H1 (cell line): Measurements from ENCODE around the gene DNAI1.

Source experiments
- JUN ChIP-seq: IDR thresholded peaks from 2 replicates; pipeline ENCODE4 v1.6.1; 2011; ENCODE audit warnings: low read depth, mild to moderate bottlenecking, improper control_type of control experiment, low read length
- PHF8 ChIP-seq: fragments of 200-600 bp; sonication (generic); conservative IDR thresholded peaks from 2 replicates; pipeline ENCODE4 v1.7.1; 2012; ENCODE audit warnings: low read depth, mild to moderate bottlenecking, inconsistent platforms, low read length, moderate library complexity
- POLR2A ChIP-seq, 2 experiments: IDR thresholded peaks; 1 replicate in 1 of 2; 2 replicates in 1 of 2; pipeline ENCODE4 v1.6.1; 2011; ENCODE audit warnings: low read depth in 2 of 2, low read length in 2 of 2, mild to moderate bottlenecking in 2 of 2; ENCODE audit errors: control extremely low read depth in 1 of 2
- RNF2 ChIP-seq: fragments of 200-900, 300-1000 bp; sonication (generic); IDR thresholded peaks from 2 replicates; pipeline ENCODE4 v1.7.1; 2016; ENCODE audit warnings: borderline replicate concordance, low read depth, mild to moderate bottlenecking, antibody characterized with exemption, low read length; ENCODE audit not compliant: poor library complexity, severe bottlenecking; ENCODE audit errors: missing control alignments
- SP1 ChIP-seq: IDR thresholded peaks from 2 replicates; pipeline ENCODE4 v1.6.1; 2011; ENCODE audit warnings: low read depth, low read length
- SP2 ChIP-seq: IDR thresholded peaks from 2 replicates; pipeline ENCODE4 v1.6.1; 2012; ENCODE audit warnings: mild to moderate bottlenecking, low read length, inconsistent platforms
- TAF1 ChIP-seq: IDR thresholded peaks from 2 replicates; pipeline ENCODE4 v1.6.1; 2011; ENCODE audit warnings: mild to moderate bottlenecking, low read depth, low read length

- TF ChIP-seq RNF2: no peak
- no peak for TF ChIP-seq TAF1
- TF ChIP-seq SP1: no peak
- no peak for TF ChIP-seq POLR2A (IDR thresholded peaks at IDR 0.05; ENCODE audit: control extremely low read depth in 1 of 2, low read depth in 2 of 2, low read length in 2 of 2)
- TF ChIP-seq SP2: no peak
- no peak for TF ChIP-seq PHF8
- TF ChIP-seq JUN: no peak
Observed at GRCh38 chr9:34456746-34457145, 1.9 kb upstream of the DNAI1 start.
